Mesenchymal stem cell (in vitro differentiated cells and primary cell): ENCODE data around the gene SRI.

Experiments
- DNase-seq: peaks from one replicate; pipeline ENCODE4 v3.0.0-alpha.2; 2013
- H2AFZ ChIP-seq: one replicate; pipeline ENCODE4 v1.6.1; 2013; ENCODE audit warnings: low read depth, mild to moderate bottlenecking, control low read depth, inconsistent platforms, low read length, moderate library complexity
- H2AK5ac ChIP-seq: 2 replicates; pipeline ENCODE4 v1.6.1; 2013; ENCODE audit warnings: low read length, moderate library complexity, mild to moderate bottlenecking, inconsistent platforms; ENCODE audit not compliant: severe bottlenecking
- H2BK120ac ChIP-seq: one replicate; pipeline ENCODE4 v1.6.1; 2013; ENCODE audit warnings: low read depth, mild to moderate bottlenecking, inconsistent platforms, low read length, moderate library complexity
- H2BK12ac ChIP-seq, 2 experiments: one replicate each; pipeline ENCODE4 v1.6.1; 2013; ENCODE audit warnings: inconsistent platforms in 2 of 2, low read length in 2 of 2, mild to moderate bottlenecking in 2 of 2, moderate library complexity in 2 of 2, control low read depth in 1 of 2
- H2BK15ac ChIP-seq: one replicate; pipeline ENCODE4 v1.6.1; 2013; ENCODE audit warnings: mild to moderate bottlenecking, low read depth, inconsistent platforms; ENCODE audit not compliant: poor library complexity, severe bottlenecking
- H2BK5ac ChIP-seq: 2 replicates; pipeline ENCODE4 v1.6.1; 2013; ENCODE audit warnings: low read depth, mild to moderate bottlenecking, low read length, control low read depth, inconsistent platforms; ENCODE audit not compliant: poor library complexity, severe bottlenecking
- H3K14ac ChIP-seq, 2 experiments: one replicate each; pipeline ENCODE4 v1.6.1; 2013; ENCODE audit warnings: inconsistent platforms in 2 of 2, low read length in 2 of 2, control low read depth in 1 of 2, mild to moderate bottlenecking in 1 of 2, moderate library complexity in 1 of 2
- H3K18ac ChIP-seq, 2 experiments: one replicate each; pipeline ENCODE4 v1.6.1; 2013; ENCODE audit warnings: inconsistent platforms in 2 of 2, low read length in 2 of 2, control low read depth in 1 of 2, low read depth in 1 of 2, mild to moderate bottlenecking in 1 of 2
- H3K23ac ChIP-seq, 2 experiments: one replicate each; pipeline ENCODE4 v1.6.1; 2013; ENCODE audit warnings: inconsistent platforms in 2 of 2, low read length in 2 of 2, mild to moderate bottlenecking in 2 of 2, moderate library complexity in 2 of 2, control low read depth in 1 of 2
- H3K27ac ChIP-seq: 2 replicates; pipeline ENCODE4 v1.5.1; 2013; ENCODE audit warnings: mild to moderate bottlenecking, moderate library complexity, low read length, control low read depth, inconsistent platforms; ENCODE audit not compliant: poor library complexity, severe bottlenecking
- H3K27me3 ChIP-seq, 2 experiments: 2 replicates each; pipeline versions ENCODE4 v1.6.1 to v1.7.0; 2013; ENCODE audit warnings: low read length in 2 of 2, mild to moderate bottlenecking in 2 of 2, moderate library complexity in 2 of 2, control low read depth in 1 of 2, inconsistent platforms in 1 of 2; ENCODE audit not compliant: control insufficient read depth in 1 of 2, insufficient read depth in 1 of 2
- H3K36me3 ChIP-seq, 2 experiments: 2 replicates each; pipeline versions ENCODE4 v1.6.1 to v1.7.0; 2013; ENCODE audit warnings: low read length in 2 of 2, control low read depth in 1 of 2, inconsistent platforms in 1 of 2, low read depth in 1 of 2, mild to moderate bottlenecking in 1 of 2; ENCODE audit not compliant: insufficient read depth in 2 of 2, control insufficient read depth in 1 of 2
- H3K4ac ChIP-seq, 2 experiments: one replicate each; pipeline ENCODE4 v1.6.1; 2013; ENCODE audit warnings: inconsistent platforms in 2 of 2, low read length in 2 of 2, mild to moderate bottlenecking in 2 of 2, moderate library complexity in 2 of 2, control low read depth in 1 of 2, low read depth in 1 of 2
- H3K4me1 ChIP-seq: 2 replicates; pipeline ENCODE4 v1.6.1; 2013; ENCODE audit warnings: low read depth, low read length, control low read depth; ENCODE audit not compliant: control insufficient read depth, insufficient read depth
- H3K4me2 ChIP-seq: 2 replicates; pipeline ENCODE4 v1.6.1; 2013; ENCODE audit warnings: low read length, mild to moderate bottlenecking, inconsistent platforms; ENCODE audit not compliant: poor library complexity, severe bottlenecking
- H3K4me3 ChIP-seq, 2 experiments: 2 replicates each; pipeline versions ENCODE4 v1.5.1 to v1.7.0; 2013; ENCODE audit warnings: low read length in 2 of 2, mild to moderate bottlenecking in 2 of 2, control low read depth in 1 of 2, low read depth in 1 of 2; ENCODE audit not compliant: insufficient read depth in 1 of 2
- H3K79me1 ChIP-seq: replicated peaks from 2 replicates; pipeline ENCODE4 v1.6.1; 2013; ENCODE audit warnings: mild to moderate bottlenecking, control low read depth, low read length, inconsistent platforms; ENCODE audit not compliant: poor library complexity, severe bottlenecking
- H3K9ac ChIP-seq: 2 replicates; pipeline ENCODE4 v1.7.0; 2013; ENCODE audit warnings: mild to moderate bottlenecking, low read length, moderate library complexity
- H3K9me3 ChIP-seq: 2 replicates; pipeline ENCODE4 v1.7.0; 2013; ENCODE audit warnings: mild to moderate bottlenecking, low read length; ENCODE audit not compliant: control insufficient read depth
- H4K8ac ChIP-seq: one replicate; pipeline ENCODE4 v1.6.1; 2013; ENCODE audit warnings: inconsistent platforms, mild to moderate bottlenecking, low read length, moderate library complexity
- H4K91ac ChIP-seq: one replicate; pipeline ENCODE4 v1.6.1; 2013; ENCODE audit warnings: mild to moderate bottlenecking, low read length, inconsistent platforms
- WGBS: methylation state at CpG from one replicate; pipeline ENCODE4 v1.1.7; 2013; ENCODE audit warnings: mixed read lengths; 5-methylcytosine and 5-hydroxymethylcytosine counted together

SRI gene

DNA sequence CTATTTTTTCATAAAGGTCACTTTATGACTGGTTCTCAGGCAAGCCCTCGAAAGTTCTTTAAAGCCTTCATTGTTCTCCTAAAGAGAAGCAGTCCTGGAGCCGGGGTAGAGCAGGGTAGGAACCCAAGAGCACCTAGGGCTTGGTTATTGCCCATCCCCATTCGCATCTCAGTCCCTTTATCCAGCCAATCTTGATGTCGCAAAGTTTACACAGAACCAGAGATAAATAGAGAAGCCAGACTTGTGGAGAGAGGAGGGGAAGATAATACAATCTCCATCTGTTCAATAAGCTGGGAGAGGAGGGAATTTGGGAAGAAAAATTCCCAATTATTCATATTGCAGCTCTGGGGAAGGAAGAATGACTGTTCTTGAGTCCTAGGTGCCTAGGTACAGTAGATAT, 6.4 kb upstream of the SRI start:
- H3K9me3 ChIP-seq: peaks cover 4% of the 10 kb centered on the region
- no peak overlapping the region for H3K4me2 ChIP-seq
- no peak overlapping the region for H3K27ac ChIP-seq
- H3K79me1 ChIP-seq: no peaks in the 10 kb centered on the region
- H2BK120ac ChIP-seq: no peak overlapping the region
- H3K23ac ChIP-seq: no peak overlapping the region
- H3K4me1 ChIP-seq: peaks cover 4% of the 10 kb centered on the region
- no peak overlapping the region for H2BK5ac ChIP-seq
- H2AFZ ChIP-seq: no peak overlapping the region
- H2AK5ac ChIP-seq: peak overlapping the region; percentile 27
- no peak overlapping the region for H3K18ac ChIP-seq
- no peak overlapping the region for H4K8ac ChIP-seq
- H4K91ac ChIP-seq: no peak overlapping the region
- no peak overlapping the region for H3K4me3 ChIP-seq
- H3K4ac ChIP-seq: no peak overlapping the region
- WGBS: 84% methylated on average over 2 of the region's 4 CpGs
- H3K27me3 ChIP-seq: no peaks in the 10 kb centered on the region
- H3K36me3 ChIP-seq: no peaks in the 10 kb centered on the region
- H3K14ac ChIP-seq: no peak overlapping the region
- H3K9ac ChIP-seq: no peak overlapping the region
- H2BK15ac ChIP-seq: no peak overlapping the region
- H2BK12ac ChIP-seq: no peak overlapping the region
- DNase-seq: no peak

DNA sequence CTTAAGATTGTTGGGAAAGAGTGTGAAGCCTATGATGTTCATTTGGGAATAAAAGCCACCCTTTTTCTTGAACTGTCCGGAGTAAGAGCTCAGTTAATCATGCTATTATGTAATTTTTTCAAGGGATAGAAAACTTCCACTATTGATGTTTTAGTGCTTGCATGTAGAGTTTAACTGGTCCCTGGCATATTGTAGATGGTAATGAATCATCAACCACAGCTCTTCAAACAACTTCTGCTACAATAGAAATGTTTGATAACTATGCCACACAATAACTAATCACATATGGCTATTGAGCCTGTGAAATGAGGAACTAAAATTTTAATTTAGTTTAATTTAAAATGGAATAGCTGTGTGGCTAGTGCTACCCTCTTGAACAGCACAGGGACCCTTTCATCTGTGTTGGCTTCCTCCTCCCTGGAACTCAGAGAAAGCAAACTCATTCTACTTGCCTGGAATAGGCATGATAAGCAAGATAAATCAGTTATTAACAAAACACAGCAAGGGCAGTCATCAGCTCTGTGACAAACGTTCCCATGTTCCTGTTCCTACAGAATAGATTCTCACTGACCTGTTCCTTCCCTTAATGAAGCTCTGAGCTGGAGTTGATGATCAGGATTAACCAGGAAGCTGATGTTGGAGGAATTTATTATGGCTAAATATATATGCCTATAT, 4.9 kb upstream of the SRI start:
- H3K79me1 ChIP-seq: no peaks in the 10 kb centered on the region
- no peak overlapping the region for H3K23ac ChIP-seq
- H3K9ac ChIP-seq: no peak overlapping the region
- H3K14ac ChIP-seq: no peak overlapping the region
- H2AK5ac ChIP-seq: no peak overlapping the region
- H2BK120ac ChIP-seq: no peak overlapping the region
- peaks cover 4% of the 10 kb centered on the region for H3K4me1 ChIP-seq
- no peak overlapping the region for H2BK15ac ChIP-seq
- H2AFZ ChIP-seq: no peak overlapping the region
- peaks cover 4% of the 10 kb centered on the region for H3K9me3 ChIP-seq
- no peak overlapping the region for H2BK12ac ChIP-seq
- H3K27ac ChIP-seq: no peak overlapping the region
- H3K4me2 ChIP-seq: no peak overlapping the region
- H3K27me3 ChIP-seq: no peaks in the 10 kb centered on the region
- no peak overlapping the region for H2BK5ac ChIP-seq
- no peak overlapping the region for H3K18ac ChIP-seq
- H4K91ac ChIP-seq: no peak overlapping the region
- H3K36me3 ChIP-seq: no peaks in the 10 kb centered on the region
- H4K8ac ChIP-seq: no peak overlapping the region
- H3K4me3 ChIP-seq: no peak overlapping the region
- H3K4ac ChIP-seq: no peak overlapping the region
- 60% methylated on average over 1 of the region's 2 CpGs for WGBS
- DNase-seq: no peak

DNA sequence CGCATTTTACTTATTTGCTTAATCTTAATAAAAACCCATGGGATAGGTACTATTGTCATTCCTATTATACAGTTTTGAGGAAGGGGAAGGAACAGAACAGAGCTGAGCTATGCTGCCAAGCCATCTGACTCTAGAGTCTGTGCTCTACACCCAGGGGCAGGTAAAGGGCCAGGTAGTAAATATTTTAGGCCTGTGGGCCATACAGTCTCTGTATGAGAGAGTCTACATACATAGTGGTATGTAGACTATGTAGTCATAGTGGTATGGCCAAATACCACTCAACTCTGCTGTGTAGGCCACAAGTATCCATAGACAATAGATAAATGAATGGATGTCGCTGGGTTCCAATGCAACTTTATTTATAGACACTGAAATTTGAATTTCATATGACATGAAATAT, 3.4 kb upstream of the SRI start:
- Histone ChIP-seq H3K36me3 (no peaks in the 10 kb centered on the region), H3K23ac (no peak overlapping the region), H3K9me3 (no peaks in the 10 kb centered on the region), H3K79me1 (peaks cover 3% of the 10 kb centered on the region), H4K8ac (no peak overlapping the region), H3K4me1 (peaks cover 4% of the 10 kb centered on the region), H3K14ac (no peak overlapping the region), H2BK120ac (no peak overlapping the region), H2BK5ac (no peak overlapping the region), H3K4ac (no peak overlapping the region), H2AFZ (no peak overlapping the region), H3K9ac (no peak overlapping the region), H3K27ac (no peak overlapping the region), H3K4me2 (no peak overlapping the region), H3K18ac (no peak overlapping the region), H3K4me3 (no peak overlapping the region), H3K27me3 (no peaks in the 10 kb centered on the region), H2AK5ac (no peak overlapping the region), H2BK15ac (no peak overlapping the region), H4K91ac (no peak overlapping the region), H2BK12ac (no peak overlapping the region)
- no peak for DNase-seq
- no CpG with 5 or more reads among the region's 2 CpGs for WGBS

DNA sequence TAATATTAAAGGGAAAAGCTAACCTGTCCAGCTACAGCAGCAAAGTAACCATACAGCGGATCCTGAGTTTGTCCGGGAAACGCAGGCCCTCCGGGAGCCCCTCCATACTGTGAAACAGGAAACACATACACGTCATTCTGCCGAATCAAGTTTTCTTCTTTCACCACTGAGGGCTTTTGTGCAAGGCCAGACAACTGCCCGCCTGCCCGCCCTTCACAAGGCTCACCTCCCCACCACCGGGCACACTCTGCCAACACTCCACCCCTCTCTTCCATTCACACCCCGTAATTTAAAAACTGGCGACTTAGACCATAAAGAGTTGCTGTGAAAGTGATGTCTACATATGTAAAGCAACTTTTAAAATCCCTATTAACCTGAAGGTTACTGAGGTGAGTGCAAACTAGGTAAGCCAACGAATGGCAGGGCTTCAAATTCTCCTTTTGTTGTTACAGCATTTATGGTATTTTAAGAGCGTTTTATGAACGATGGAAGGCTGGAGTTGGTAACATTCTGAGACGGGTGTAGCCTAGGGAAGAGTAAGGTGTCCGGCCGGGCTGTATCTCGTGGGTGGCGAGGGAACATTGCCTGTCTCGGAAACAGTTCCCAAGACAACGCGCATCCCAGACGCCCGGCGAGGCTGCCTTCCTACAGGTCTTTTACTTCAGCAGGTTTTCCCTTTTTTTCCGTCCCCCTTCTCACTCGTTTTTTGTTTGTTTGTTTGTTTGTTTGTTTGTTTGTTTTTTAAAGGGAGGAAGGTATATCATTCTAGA, 817 bp downstream of the SRI start:
- peak overlapping the region in 1 of 2 experiments; percentile 90 for H3K4ac ChIP-seq
- DNase-seq: peak; percentile 74
- H2AK5ac ChIP-seq: no peak overlapping the region
- H3K79me1 ChIP-seq: peaks cover 14% of the 10 kb centered on the region
- H3K27me3 ChIP-seq: no peaks in the 10 kb centered on the region
- H2BK120ac ChIP-seq: no peak overlapping the region
- peak overlapping the region; percentile 33 to 60 for H3K18ac ChIP-seq
- H3K23ac ChIP-seq: peak overlapping the region in 1 of 2 experiments; percentile 85
- no peak overlapping the region for H2AFZ ChIP-seq
- peak overlapping the region; percentile 20 for H3K27ac ChIP-seq
- H2BK15ac ChIP-seq: no peak overlapping the region
- peaks cover 8 to 32% of the 10 kb centered on the region in 2 experiments for H3K36me3 ChIP-seq
- H3K4me2 ChIP-seq: peak overlapping the region; percentile 98
- H3K14ac ChIP-seq: no peak overlapping the region
- H3K4me1 ChIP-seq: peaks cover 2% of the 10 kb centered on the region
- peak overlapping the region; percentile 98 for H3K9ac ChIP-seq
- no peak overlapping the region for H4K8ac ChIP-seq
- H2BK5ac ChIP-seq: no peak overlapping the region
- 3% methylated on average over 16 of the region's 27 CpGs for WGBS
- H2BK12ac ChIP-seq: no peak overlapping the region
- H3K4me3 ChIP-seq: peak overlapping the region; percentile 63 to 98
- no peak overlapping the region for H4K91ac ChIP-seq
- H3K9me3 ChIP-seq: no peaks in the 10 kb centered on the region
